K562 (cell line): ENCODE measurements around the gene TAS2R40. TPM values are rescaled to one million over a fixed set of nuclear protein-coding genes. Genes with fewer than 3 reads are reported as not detected.
A peak's percentile ranks its signal among the peaks of the same experiment; 100 is the strongest.

Experiments used
- BRF2 ChIP-seq: IDR thresholded peaks from 3 replicates; pipeline ENCODE4 v1.6.1; 2011; ENCODE audit warnings: borderline replicate concordance, mild to moderate bottlenecking; ENCODE audit not compliant: insufficient read length, insufficient read depth
- EP300 ChIP-seq: IDR thresholded peaks from 2 replicates; pipeline ENCODE4 v1.6.1; 2012; ENCODE audit warnings: low read length, improper control_type of control experiment
- NR2C2 ChIP-seq, 2 experiments: fragments of 200-800 bp in 1 of 2; sonication (Bioruptor generic) in 1 of 2; sonication (generic) in 1 of 2; formaldehyde crosslinking in 1 of 2; IDR thresholded peaks; 2 replicates each; pipeline versions ENCODE4 v1.6.1 to v1.8.0; 2016 to 2022; ENCODE audit warnings: mild to moderate bottlenecking in 1 of 2, missing compliant biosample characterization in 1 of 2, missing genetic modification characterization in 1 of 2, missing genetic modification reagents in 1 of 2
- POLR2H ChIP-seq: IDR thresholded peaks from 2 replicates; pipeline ENCODE4 v1.6.1; 2016; ENCODE audit warnings: missing genetic modification characterization, low read depth, mild to moderate bottlenecking, control low read depth, missing compliant biosample characterization, moderate library complexity
- TCF3 ChIP-seq: sonication (generic); formaldehyde crosslinking; IDR thresholded peaks from 2 replicates; pipeline ENCODE4 v1.4.0; 2020; ENCODE audit warnings: mild to moderate bottlenecking, missing genetic modification reagents
- ZBED1 ChIP-seq: IDR thresholded peaks from 2 replicates; pipeline ENCODE4 v1.6.1; 2014
- ZNF143 ChIP-seq: sonication (generic); formaldehyde crosslinking; IDR thresholded peaks from 2 replicates; pipeline ENCODE4 v1.9.0; 2022; ENCODE audit warnings: mild to moderate bottlenecking, missing genetic modification reagents
- ZNF217 ChIP-seq: sonication (generic); formaldehyde crosslinking; IDR thresholded peaks from 2 replicates; pipeline ENCODE4 v1.8.0; 2022; ENCODE audit warnings: mild to moderate bottlenecking, missing genetic modification reagents
- ZNF449 ChIP-seq: fragments of 250-450 bp; sonication (Bioruptor Pico); IDR thresholded peaks from 2 replicates; pipeline ENCODE4 v1.8.0; 2022; ENCODE audit warnings: moderate library complexity, mild to moderate bottlenecking, inconsistent platforms
- polyA plus RNA-seq, 8 experiments: library from polyadenylated mRNA; depleted of rRNA in 4 of 8; stranded (reverse) in 5 of 8; unstranded in 3 of 8; fragments of >200 nt; fragmentation: Nextera tagmentation in 2 of 8; fragmentation: Illumina TruSeq in 1 of 8; extraction: Ambion mirVana in 2 of 8; extraction: Trizol in 1 of 8; gene quantifications; 2 replicates each; pipeline versions ENCODE4 v1.2.1 to v1.2.3, GENCODE V29; 2011 to 2014; ENCODE audit warnings: inconsistent platforms in 1 of 8, missing spikeins in 1 of 8
- total RNA-seq, 7 experiments: library from RNA; depleted of rRNA in 6 of 7; stranded (reverse); fragments of >200 nt in 6 of 7; fragmentation: Illumina TruSeq in 2 of 7; extraction: Trizol in 2 of 7; gene quantifications; 2 replicates each; pipeline versions ENCODE4 v1.2.1 to v1.2.3, GENCODE V29; 2011 to 2021; ENCODE audit warnings: low replicate concordance in 1 of 7
- TF ChIP-seq, protein P1 (sequence below): fragments of 250-450 bp; sonication (Bioruptor Pico); IDR thresholded peaks from 2 replicates; pipeline ENCODE4 v1.5.0; 2022; ENCODE audit warnings: mild to moderate bottlenecking
- TF ChIP-seq, protein P2 (sequence below): fragments of 450-650 bp; conservative IDR thresholded peaks from 2 replicates; pipeline ENCODE4 v1.6.1; 2016; ENCODE audit warnings: missing genetic modification characterization, low read depth, mild to moderate bottlenecking, missing compliant biosample characterization, moderate library complexity

Gene TAS2R40
- total and polyA plus RNA-seq, 9 of the 15 experiments (the other 6 are each of a cell fraction or from before 2014, with no cell fraction given), result not detected

- TF ChIP-seq NR2C2 (CRISPR knock-in tag; IDR thresholded peaks at IDR 0.05), result no peak
- TF ChIP-seq NR2C2 (tag; IDR thresholded peaks at IDR 0.05), result no peak
- no peak for TF ChIP-seq TCF3 (CRISPR knock-in tag)
- no peak for TF ChIP-seq ZNF143 (CRISPR knock-in tag)
- no peak for TF ChIP-seq ZNF217 (CRISPR knock-in tag)
- TF ChIP-seq POLR2H (tag), result peak; percentile 45; the same call in 1 of the 2 replicates
- no peak for TF ChIP-seq ZNF449
- no peak for TF ChIP-seq EP300
- TF ChIP-seq, protein P1, sequence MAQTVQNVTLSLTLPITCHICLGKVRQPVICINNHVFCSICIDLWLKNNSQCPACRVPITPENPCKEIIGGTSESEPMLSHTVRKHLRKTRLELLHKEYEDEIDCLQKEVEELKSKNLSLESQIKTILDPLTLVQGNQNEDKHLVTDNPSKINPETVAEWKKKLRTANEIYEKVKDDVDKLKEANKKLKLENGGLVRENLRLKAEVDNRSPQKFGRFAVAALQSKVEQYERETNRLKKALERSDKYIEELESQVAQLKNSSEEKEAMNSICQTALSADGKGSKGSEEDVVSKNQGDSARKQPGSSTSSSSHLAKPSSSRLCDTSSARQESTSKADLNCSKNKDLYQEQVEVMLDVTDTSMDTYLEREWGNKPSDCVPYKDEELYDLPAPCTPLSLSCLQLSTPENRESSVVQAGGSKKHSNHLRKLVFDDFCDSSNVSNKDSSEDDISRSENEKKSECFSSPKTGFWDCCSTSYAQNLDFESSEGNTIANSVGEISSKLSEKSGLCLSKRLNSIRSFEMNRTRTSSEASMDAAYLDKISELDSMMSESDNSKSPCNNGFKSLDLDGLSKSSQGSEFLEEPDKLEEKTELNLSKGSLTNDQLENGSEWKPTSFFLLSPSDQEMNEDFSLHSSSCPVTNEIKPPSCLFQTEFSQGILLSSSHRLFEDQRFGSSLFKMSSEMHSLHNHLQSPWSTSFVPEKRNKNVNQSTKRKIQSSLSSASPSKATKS (CRISPR knock-in tag), result no peak
- TF ChIP-seq, protein P2, sequence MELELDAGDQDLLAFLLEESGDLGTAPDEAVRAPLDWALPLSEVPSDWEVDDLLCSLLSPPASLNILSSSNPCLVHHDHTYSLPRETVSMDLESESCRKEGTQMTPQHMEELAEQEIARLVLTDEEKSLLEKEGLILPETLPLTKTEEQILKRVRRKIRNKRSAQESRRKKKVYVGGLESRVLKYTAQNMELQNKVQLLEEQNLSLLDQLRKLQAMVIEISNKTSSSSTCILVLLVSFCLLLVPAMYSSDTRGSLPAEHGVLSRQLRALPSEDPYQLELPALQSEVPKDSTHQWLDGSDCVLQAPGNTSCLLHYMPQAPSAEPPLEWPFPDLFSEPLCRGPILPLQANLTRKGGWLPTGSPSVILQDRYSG, result no peak
- no peak for TF ChIP-seq BRF2
- TF ChIP-seq ZBED1, result no peak
- TF ChIP-seq, all 486 proteins: peak for 16
These were observed 35.7 kb downstream of the TAS2R40 start (continued) for GRCh38 chr7:143257501-143257900.
